Vagina (tissue), 2 donors: ENCODE results near the gene CIAO2B.

Source experiments
- POLR2A ChIP-seq, 2 donors: fragments of 450-650 bp; IDR thresholded peaks; one replicate each; pipeline ENCODE4 v1.6.1; 2017; ENCODE audit warnings: antibody characterized with exemption in 2 of 2, mild to moderate bottlenecking in 2 of 2, moderate library complexity in 2 of 2
- POLR2AphosphoS5 ChIP-seq, 2 donors: sonication (generic); formaldehyde crosslinking; IDR thresholded peaks; one replicate each; pipeline ENCODE4 v1.9.0; 2017; ENCODE audit warnings: antibody characterized with exemption in 2 of 2, mild to moderate bottlenecking in 2 of 2, low read depth in 1 of 2; ENCODE audit not compliant: insufficient read depth in 1 of 2
- TF ChIP-seq, protein P1 (sequence below), 3 experiments: fragments of 450-650 bp in 2 of 3; fragments of 200-600 bp in 1 of 3; sonication (generic) in 1 of 3; IDR thresholded peaks; one replicate each; pipeline ENCODE4 v1.5.1; 2017 to 2019; ENCODE audit warnings: antibody characterized with exemption in 3 of 3, mild to moderate bottlenecking in 2 of 3, moderate library complexity in 2 of 3

DNA sequence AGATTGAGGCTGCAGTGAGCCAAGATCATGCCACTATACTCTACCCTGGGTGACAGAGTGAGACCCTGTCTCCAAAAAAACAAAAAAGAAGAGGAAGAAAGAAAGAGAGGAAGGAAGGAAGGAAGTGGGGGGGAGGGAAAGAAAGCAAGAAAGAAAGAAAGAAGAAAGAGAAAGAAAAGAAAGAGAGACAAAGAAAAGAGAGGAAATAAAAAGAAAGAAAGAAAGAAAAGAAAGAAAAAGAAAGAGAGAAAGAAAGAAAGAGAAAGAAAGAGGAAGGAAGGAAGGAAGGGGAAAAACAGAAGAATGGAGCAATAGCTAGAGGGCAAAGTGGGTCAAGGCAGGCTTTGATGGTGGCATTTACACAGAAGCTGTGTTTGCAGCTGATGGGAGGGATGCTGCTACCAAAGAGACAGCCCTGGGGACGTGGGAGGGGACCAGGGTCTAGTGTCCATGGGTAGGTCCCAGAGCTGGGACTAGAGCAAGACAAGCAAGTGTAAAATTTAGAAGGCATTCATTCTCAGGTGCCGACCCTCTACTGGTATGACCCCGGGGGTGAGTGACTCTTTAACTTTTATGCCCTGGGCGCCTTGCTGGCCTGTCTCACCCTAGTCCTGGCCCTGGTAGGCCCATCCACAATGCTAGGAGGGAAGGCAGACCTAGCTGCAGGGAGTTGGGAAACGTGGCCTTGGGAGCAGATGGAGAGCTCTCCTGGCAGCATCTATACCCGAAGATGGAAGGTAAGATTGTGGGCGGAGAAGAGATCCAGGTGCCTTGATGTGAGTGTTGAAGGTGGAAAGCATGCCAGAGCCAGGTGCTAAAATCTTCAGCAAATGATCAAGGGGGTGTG lies 24.9 kb upstream of the CIAO2B start:
- TF ChIP-seq, protein P1, sequence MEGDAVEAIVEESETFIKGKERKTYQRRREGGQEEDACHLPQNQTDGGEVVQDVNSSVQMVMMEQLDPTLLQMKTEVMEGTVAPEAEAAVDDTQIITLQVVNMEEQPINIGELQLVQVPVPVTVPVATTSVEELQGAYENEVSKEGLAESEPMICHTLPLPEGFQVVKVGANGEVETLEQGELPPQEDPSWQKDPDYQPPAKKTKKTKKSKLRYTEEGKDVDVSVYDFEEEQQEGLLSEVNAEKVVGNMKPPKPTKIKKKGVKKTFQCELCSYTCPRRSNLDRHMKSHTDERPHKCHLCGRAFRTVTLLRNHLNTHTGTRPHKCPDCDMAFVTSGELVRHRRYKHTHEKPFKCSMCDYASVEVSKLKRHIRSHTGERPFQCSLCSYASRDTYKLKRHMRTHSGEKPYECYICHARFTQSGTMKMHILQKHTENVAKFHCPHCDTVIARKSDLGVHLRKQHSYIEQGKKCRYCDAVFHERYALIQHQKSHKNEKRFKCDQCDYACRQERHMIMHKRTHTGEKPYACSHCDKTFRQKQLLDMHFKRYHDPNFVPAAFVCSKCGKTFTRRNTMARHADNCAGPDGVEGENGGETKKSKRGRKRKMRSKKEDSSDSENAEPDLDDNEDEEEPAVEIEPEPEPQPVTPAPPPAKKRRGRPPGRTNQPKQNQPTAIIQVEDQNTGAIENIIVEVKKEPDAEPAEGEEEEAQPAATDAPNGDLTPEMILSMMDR (IDR thresholded peaks at IDR 0.05): no peak
- no peak for TF ChIP-seq POLR2A (IDR thresholded peaks at IDR 0.05)
- TF ChIP-seq POLR2AphosphoS5 (IDR thresholded peaks at IDR 0.05; ENCODE audit: insufficient read depth in 1 of 2, low read depth in 1 of 2): no peak
